Activated CD4-positive, alpha-beta T cell treated with anti-CD3 and anti-CD28 coated beads for 48 hours (primary cell): ENCODE measurements around the gene VPS25.

ENCODE experiments used
- DNase-seq: peaks from one replicate; pipeline ENCODE4 v3.0.0-alpha.2; 2020

VPS25 gene

GRCh38 chr17:42796066-42796758 lies 23.0 kb downstream of the VPS25 start:
- DNase-seq = no peak

GRCh38 chr17:42797067-42798007 lies 24.1 kb downstream of the VPS25 start:
- DNase-seq = no peak

DNA sequence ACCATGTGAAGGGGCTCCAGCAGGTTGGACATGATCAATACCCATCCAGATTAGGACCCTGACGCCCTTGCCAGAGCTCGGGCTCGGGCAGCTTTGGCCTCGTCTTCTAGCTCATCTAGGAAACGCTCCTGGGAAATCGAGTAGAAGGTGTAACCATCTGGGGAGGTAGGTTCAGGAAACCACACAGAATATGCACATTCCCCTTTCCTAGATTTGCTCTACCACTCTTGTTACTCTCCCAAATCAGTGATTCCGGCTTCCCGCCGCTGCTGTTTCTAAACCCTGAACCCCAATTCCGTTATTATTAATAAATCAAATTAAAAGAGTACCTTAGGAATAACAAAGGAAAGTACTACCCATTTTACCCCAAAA lies 24.7 kb downstream of the VPS25 start:
- no peak for DNase-seq

- peak; percentile 90 for DNase-seq
Measured at GRCh38 chr17:42798383-42799380, 25.4 kb downstream of the VPS25 start, which contains the start of the genes CNTD1 and COA3. CNTD1 (plus strand) TSS chr17:42798861; CDS start chr17:42799068, 207 bp downstream. COA3 (minus strand) TSS chr17:42798704; CDS start chr17:42798681, 23 bp downstream.

- no peak for DNase-seq
Measured at GRCh38 chr17:42803074-42803883, 30.0 kb downstream of the VPS25 start.

GRCh38 chr17:42804918-42805367 lies 31.7 kb downstream of the VPS25 start:
- DNase-seq = no peak

- DNase-seq = no peak
Measured at GRCh38 chr17:42806249-42806648, 33.0 kb downstream of the VPS25 start.

GRCh38 chr17:42809250-42809649 lies 36.0 kb downstream of the VPS25 start:
- no peak for DNase-seq

DNA sequence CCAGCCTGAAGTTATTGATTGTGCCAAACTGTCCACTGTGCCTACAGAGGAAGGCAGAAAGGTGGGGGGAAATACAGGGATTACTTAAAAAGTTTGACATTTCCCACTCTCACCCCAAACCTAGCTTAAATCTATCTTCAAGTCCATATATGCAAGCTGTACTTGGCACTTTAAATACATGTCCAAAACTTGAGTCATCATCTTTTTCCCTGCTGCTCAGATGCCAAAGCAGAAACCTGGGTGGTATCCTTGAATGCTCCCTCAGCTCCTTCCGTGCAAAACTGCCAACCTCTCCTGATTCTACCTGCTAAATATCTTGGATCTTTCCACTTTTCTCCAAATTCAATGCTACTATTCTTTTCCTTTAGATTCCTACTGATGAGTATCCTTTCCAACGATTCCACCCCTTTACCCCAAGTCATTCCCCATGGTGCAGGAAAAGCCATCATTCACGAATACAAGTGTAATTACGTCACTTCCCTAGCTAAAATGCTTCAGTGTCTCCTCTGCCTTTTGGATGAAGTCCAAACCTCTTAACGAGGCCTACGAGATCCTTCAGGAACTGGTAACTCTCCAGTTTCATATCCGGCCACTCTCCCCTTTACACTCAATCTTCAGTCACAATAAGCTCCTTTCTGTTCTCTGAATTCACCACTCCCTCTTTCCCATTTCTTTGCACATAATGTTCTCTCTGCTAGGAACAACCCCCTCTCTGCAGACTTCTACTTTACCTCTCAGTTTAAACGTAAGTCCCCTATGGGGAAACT lies 41.6 kb downstream of the VPS25 start:
- no peak for DNase-seq

DNA sequence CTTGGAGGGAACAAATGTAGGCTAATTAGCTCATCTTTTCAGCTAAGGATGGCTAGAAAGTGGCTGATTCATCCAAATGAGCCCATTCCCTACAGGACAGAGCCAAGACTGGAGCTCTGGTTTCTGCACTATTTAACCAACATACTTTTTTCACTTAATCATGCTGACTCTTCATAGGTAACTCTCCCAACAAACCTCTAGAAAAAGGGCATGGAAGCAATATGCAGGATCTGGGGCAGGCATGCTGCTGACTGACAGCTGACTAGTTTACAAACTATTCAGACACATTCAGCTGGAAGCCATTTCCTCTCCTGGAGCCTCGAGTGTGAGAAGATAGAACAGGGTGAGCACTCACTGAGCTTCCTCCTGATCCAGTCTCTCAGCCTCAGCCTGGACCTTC lies 44.6 kb downstream of the VPS25 start:
- DNase-seq = no peak

GRCh38 chr17:42818379-42818778 lies 45.1 kb downstream of the VPS25 start:
- no peak for DNase-seq

GRCh38 chr17:42819939-42820535 lies 46.8 kb downstream of the VPS25 start:
- peak; percentile 85 for DNase-seq

- no peak for DNase-seq
Measured at GRCh38 chr17:42821176-42821575, 47.9 kb downstream of the VPS25 start.

DNA sequence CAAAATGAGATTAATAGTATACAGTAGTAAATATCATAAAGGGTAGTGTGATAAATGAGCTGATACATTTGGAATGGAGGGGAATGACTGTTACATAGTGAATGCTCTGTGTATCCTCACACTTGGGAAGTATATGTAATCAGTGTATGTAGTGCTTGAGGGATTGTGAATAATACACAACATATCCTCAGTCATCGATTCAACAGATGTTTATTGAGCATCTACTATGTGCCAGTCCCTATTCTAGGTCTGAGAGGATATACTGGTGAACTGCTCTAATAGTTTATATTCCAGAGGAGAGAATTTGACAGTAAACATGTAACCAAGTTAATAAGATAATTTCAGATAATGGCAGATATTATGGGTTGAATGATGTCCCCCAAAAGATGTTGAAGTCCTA lies 54.2 kb downstream of the VPS25 start:
- no peak for DNase-seq
